ENCODE measurements around the gene IL10RB.

The IL10RB gene

DNA sequence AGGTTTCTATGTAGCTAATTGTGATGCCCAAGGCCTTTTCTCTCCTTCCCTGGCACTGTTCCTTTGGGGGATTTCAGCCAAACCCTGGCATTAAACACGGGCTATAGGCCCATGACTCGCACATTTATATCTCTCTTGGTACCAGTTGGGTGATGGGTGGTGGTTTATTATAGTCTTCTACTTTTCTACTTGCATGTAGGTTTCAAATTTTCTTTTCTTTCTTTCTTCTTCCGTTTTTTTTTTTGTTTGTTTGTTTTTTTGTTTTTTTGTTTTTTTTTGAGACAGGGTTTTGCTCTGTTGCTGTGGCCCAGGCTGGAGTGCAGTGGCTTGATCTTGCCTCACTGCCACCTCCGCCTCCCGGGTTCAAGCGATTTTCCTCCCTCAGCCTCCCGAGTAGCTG lies 1.1 kb downstream of the IL10RB start:
- no peak for DNase-seq (ENCODE audit: low spot score)

DNA sequence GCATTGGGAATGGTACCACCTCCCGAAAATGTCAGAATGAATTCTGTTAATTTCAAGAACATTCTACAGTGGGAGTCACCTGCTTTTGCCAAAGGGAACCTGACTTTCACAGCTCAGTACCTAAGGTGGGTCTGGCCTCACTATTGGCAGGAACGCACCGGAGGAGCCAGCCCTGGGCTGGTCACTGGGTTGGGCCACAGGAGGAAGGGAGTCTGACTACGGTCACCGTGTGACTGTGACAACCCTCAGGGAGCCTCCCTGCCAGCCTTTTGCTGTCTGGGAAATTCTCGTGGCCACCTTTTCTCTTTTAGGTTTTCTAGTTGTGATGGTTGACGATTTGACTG lies 2.2 kb downstream of the IL10RB start:
- DNase-seq (ENCODE audit: low spot score): no peak

GRCh38 chr21:33268737-33269441 lies 2.7 kb downstream of the IL10RB start:
- no peak for DNase-seq (ENCODE audit: low spot score)

- no peak for DNase-seq (ENCODE audit: low spot score)
These were observed 4.8 kb downstream of the IL10RB start for GRCh38 chr21:33270986-33271385.

DNA sequence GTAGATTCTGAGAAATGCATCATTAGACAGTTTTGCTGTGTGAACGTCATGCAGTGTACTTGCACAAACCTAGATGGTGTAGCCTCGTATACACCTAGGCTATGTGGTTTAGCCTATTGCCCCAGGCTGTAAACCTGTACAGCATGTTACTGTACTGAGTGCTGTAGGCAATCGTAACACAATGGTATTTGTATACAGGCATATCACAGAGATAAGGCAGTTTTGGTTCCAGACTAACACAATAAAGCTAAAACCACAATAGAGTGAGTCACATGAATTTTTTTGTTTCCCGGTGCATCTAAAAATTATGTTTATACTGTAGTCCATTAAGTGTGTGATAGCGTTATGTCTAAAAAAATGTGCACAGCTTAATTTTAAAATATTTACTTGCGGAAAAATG lies 6.9 kb downstream of the IL10RB start:
- no peak for DNase-seq (ENCODE audit: low spot score)

GRCh38 chr21:33278721-33279120 lies 12.6 kb downstream of the IL10RB start:
- DNase-seq (ENCODE audit: low spot score): no peak

GRCh38 chr21:33279330-33279820 lies 13.2 kb downstream of the IL10RB start:
- DNase-seq (ENCODE audit: low spot score): no peak

- no peak for DNase-seq (ENCODE audit: low spot score)
These were observed 15.0 kb downstream of the IL10RB start for GRCh38 chr21:33281096-33281652.

GRCh38 chr21:33283203-33283602 lies 17.0 kb downstream of the IL10RB start:
- no peak for DNase-seq (ENCODE audit: low spot score)

DNA sequence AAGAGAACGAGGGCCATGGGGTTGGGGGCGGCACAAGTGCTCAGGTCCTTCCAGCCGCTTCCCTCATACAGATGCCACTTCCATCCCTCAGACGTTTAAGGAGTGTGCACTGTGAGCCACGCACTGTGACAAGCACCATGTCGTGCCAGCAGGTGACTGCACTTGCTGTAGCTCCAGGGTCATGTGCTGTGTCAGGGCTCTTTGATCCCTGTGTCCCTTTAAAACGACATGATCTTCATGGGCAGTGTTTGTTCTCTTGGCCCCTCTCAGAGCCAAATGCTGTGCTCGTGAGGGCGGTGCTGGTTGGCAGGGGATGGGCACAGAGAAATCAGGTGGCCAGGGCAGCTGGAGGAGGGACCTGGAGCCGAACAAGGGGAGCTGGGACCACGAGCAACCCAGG lies 19.9 kb downstream of the IL10RB start:
- DNase-seq (ENCODE audit: low spot score): no peak

DNA sequence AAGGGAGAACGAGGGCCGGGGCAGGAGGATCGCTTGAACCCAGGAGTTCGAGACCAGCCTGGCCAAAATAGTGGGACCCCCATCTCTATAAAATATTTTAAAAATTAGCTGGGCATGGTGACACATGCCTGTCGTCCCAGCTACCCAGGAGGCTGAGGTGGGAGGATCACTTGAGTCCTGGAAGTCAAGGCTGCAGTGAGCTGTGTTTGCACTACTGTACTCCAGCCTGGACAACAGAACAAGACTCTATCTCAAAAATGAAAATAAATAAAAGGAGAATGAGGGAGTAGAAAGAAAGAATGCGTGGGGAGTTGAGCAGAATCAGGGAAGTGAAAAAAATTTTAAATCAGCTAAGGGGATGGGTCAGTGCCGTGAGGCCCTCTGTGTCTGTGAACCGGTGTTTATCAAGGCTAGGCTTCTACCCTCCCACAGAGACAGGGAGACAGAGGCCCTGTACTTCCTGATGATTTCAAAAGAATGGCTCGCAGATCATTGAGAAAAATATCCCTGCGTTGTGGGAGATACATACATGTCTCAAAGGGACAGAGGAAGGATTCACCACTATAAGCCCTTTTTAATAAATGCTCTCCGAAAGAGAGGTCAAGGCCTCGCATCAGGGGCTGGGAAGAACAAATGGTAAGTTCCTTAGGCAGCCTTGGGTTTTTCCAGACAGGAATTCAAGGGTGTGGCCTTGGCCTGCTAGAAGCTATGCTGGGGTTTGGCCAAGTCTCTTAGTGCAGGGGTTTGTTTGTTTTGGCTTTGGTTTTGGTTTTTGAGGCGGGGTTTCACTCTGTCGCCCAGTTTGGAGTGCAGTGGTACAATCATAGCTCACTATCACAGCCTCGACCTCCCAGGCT lies 20.7 kb downstream of the IL10RB start:
- DNase-seq (ENCODE audit: low spot score): no peak

DNA sequence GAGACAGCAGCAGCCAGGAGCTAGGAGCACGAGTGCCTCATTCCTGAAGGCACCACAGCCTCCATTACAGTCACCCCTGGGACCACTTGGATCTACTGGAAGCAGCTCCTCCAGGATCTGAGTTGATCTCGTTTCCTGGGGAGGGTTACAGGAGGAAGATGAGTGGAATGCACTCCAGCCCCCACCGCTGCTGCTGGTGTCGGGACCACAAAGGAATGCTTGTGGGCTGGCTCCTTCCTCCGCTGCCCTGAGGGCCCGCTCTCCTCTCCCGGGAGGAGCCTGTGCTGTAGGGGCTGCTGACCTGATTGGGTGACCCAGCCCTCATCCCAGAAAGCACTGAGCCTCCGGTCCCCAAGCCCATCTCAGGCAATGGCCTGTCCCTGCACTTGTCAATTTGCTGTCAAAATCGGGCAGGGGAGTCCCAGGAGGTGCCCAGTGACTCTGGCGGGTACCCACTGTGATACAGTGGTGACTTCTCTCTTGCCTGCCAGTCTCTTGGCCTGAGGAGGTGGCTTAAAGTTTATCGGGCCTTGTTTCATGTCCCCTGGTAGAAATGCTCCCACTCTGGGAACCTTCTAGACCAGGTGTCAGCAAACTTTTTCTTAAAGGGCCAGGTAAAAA lies 23.1 kb downstream of the IL10RB start:
- no peak for DNase-seq (ENCODE audit: low spot score)

GRCh38 chr21:33290441-33290840 lies 24.3 kb downstream of the IL10RB start:
- no peak for DNase-seq (ENCODE audit: low spot score)

DNA sequence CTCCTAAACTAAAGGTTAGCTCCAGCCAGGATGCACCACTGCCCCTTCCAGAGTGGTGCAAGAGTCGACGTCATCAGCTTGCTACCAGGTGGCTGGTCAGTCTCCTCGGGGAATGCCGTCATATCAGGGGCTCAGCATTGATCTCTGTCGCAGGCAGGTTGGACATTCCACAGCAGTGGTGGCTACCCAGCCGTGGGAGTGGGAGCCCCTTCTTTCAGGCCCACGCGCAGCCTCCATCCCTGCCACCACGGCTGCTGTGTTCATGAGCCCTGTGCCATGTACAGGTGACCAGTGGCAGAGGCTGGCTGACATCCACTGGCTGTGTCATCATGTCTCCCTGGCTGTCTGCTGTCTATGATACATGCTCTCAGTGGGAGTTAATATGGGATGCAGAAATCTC lies 25.5 kb downstream of the IL10RB start:
- no peak for DNase-seq (ENCODE audit: low spot score)

GRCh38 chr21:33292724-33293123 lies 26.6 kb downstream of the IL10RB start:
- no peak for DNase-seq (ENCODE audit: low spot score)

GRCh38 chr21:33293136-33293535 lies 27.0 kb downstream of the IL10RB start:
- DNase-seq (ENCODE audit: low spot score): peak; percentile 40

DNA sequence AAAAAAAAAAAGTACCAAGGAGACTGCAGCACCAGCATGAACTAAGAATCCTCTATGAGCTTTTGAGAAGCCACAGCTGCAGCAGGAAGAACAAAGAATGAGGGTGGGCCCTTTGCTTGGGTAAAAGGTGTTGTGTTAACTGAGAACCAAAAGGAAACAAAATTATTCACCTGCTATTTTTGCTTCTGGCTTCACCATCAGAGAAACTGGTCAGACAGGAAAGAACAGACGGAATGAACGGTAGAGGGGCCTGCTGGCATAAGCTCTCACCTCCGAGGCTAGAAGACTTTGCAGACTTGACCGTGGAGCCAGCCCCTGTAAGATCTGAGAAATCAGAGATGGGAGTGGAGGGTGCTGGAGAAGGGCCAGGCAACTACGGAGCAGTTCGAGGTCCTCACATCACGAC lies 27.6 kb downstream of the IL10RB start:
- DNase-seq (ENCODE audit: low spot score): no peak

DNA sequence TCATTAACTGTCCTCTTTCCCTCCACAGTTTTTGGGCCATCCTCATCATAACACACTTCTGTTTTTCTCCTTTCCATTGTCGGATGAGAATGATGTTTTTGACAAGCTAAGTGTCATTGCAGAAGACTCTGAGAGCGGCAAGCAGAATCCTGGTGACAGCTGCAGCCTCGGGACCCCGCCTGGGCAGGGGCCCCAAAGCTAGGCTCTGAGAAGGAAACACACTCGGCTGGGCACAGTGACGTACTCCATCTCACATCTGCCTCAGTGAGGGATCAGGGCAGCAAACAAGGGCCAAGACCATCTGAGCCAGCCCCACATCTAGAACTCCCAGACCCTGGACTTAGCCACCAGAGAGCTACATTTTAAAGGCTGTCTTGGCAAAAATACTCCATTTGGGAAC lies 30.0 kb downstream of the IL10RB start:
- DNase-seq (ENCODE audit: low spot score): no peak

GRCh38 chr21:33299181-33299752 lies 33.1 kb downstream of the IL10RB start:
- no peak for DNase-seq (ENCODE audit: low spot score)

DNA sequence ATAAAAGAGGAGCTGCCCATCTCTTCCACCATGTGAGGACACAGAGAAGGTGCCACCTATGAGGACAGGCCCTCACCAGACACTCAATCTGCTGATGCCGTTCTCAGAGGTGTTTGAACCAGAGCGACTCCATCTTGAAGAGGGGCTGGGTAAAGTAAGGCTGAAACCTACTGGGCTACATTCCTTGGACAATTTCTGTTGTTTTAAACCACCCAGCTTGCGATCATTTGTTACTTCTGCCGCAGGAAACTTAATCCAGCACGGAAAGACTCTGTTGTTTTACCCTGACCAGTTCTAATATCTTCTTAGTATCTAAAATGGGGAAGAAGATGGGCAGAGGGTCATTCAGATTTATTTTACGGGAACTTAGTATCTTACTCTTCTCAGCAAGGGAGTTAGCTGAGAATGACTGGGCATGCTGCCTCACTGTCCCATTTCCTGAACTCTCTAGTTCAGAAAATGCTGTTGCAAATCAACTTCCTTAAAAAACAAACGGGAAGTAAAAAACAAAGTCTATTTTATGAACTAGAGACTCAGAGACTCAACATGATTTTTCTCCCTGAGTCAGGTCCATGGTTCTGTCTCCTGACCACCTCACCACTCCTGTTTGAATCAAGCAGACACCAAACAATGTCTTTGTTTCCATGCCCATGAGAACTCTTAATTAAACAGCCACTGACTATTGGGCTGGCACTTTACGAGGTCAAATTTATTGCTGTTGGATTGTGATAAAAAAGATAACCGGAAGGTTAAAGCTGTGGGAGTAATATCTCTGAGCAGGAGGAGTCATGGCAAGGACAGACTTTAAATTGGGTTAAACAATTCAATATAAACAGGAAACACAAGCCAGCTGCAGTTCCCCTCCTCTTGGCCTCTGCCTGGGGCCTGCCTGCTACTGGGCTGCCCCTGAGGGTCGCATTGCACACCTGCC lies 34.8 kb downstream of the IL10RB start:
- peak; percentile 67 for DNase-seq (ENCODE audit: low spot score)

GRCh38 chr21:33301632-33302002 lies 35.5 kb downstream of the IL10RB start:
- DNase-seq (ENCODE audit: low spot score): no peak

Data from globus pallidus (tissue), 1 donor.